Caco-2 (cell line): ENCODE results near the gene NFKBIA. TPM values are rescaled to one million over a fixed set of nuclear protein-coding genes. Genes with fewer than 3 reads are reported as not detected.
"Not testable (repeated sequence)": the region's sequence is repeated elsewhere in the genome, so short reads cannot be mapped to it uniquely, and the experiment has no call there.

ENCODE experiments used
- BruUV-seq: library from RNA; stranded (reverse); fragments of 400-500 nt; replicated peaks from 2 replicates; lab custom pipeline; 2021; lab: Mats Ljungman, UMichigan
- CTCF ChIA-PET: fragments of 300-600 bp; sonication (Branson Sonifier 250); formaldehyde crosslinking; loops from one replicate; lab custom pipeline; 2022; ENCODE audit warnings: antibody characterized with exemption; lab: Charles Lee
- POLR2A ChIA-PET: fragments of 300-600 bp; sonication (Branson Sonifier 250); formaldehyde crosslinking; loops from one replicate; lab custom pipeline; 2022; ENCODE audit warnings: antibody characterized with exemption; lab: Charles Lee
- DNase-seq, 2 experiments: peaks; one replicate each; pipeline versions ENCODE4 v3.0.0 to v3.0.0-alpha.2; 2020 to 2022
- H3K27me3 ChIP-seq: replicated peaks from 2 replicates; pipeline ENCODE4 v1.6.0; 2011; ENCODE audit warnings: low read length; ENCODE audit not compliant: control insufficient read depth, insufficient read depth
- H3K36me3 ChIP-seq: 2 replicates; pipeline ENCODE4 v1.5.1; 2011; ENCODE audit warnings: low read length; ENCODE audit not compliant: control insufficient read depth, insufficient read depth
- H3K4me1 ChIP-seq: fragments of 250-450 bp; sonication (Bioruptor Pico); 2 replicates; pipeline ENCODE4 v1.5.1; 2020; ENCODE audit warnings: mild to moderate bottlenecking
- H3K4me3 ChIP-seq: 2 replicates; pipeline ENCODE4 v1.5.1; 2011; ENCODE audit warnings: low read depth, mild to moderate bottlenecking, control low read depth, low read length
- H3K9me3 ChIP-seq: fragments of 250-450 bp; sonication (Bioruptor Pico); 2 replicates; pipeline ENCODE4 v1.5.1; 2020; ENCODE audit warnings: mild to moderate bottlenecking, moderate library complexity
- H3K27ac Mint-ChIP-seq: one replicate; pipeline ENCODE4 v1.8.0; 2022; ENCODE audit warnings: mixed read lengths; ENCODE audit not compliant: unreplicated experiment
- H3K27me3 Mint-ChIP-seq: one replicate; pipeline ENCODE4 v1.8.0; 2022; ENCODE audit warnings: mixed read lengths; ENCODE audit not compliant: insufficient read depth, unreplicated experiment
- H3K36me3 Mint-ChIP-seq: one replicate; pipeline ENCODE4 v1.8.0; 2022; ENCODE audit warnings: mild to moderate bottlenecking, mixed read lengths; ENCODE audit not compliant: insufficient read depth, unreplicated experiment
- H3K4me1 Mint-ChIP-seq: one replicate; pipeline ENCODE4 v1.8.0; 2022; ENCODE audit warnings: low read depth, mixed read lengths; ENCODE audit not compliant: unreplicated experiment
- H3K4me3 Mint-ChIP-seq: one replicate; pipeline ENCODE4 v1.8.0; 2022; ENCODE audit warnings: mild to moderate bottlenecking, moderate library complexity, mixed read lengths; ENCODE audit not compliant: unreplicated experiment
- H3K9me3 Mint-ChIP-seq: one replicate; pipeline ENCODE4 v1.8.0; 2022; ENCODE audit warnings: mixed read lengths; ENCODE audit not compliant: unreplicated experiment
- intact Hi-C: fragments of 100-400 bp; cut with micrococcal nuclease; formaldehyde crosslinking; loops from one replicate; pipeline ENCODE4 v1.10.0; 2022; ENCODE audit not compliant: unreplicated experiment
- total RNA-seq: library from RNA; stranded (reverse); gene quantifications from 2 replicates; pipeline ENCODE4 v1.2.3, GENCODE V29; 2022
- TF ChIP-seq, protein P1 (sequence below), 2 experiments: fragments of 200-600 bp in 1 of 2; IDR thresholded peaks; 1 replicate in 1 of 2; 2 replicates in 1 of 2; pipeline versions ENCODE4 v1.5.1 to v1.8.0; 2011 to 2022; ENCODE audit warnings: antibody characterized with exemption in 1 of 2, control low read depth in 1 of 2, inconsistent platforms in 1 of 2, low read depth in 1 of 2, low read length in 1 of 2, mild to moderate bottlenecking in 1 of 2, moderate library complexity in 1 of 2; ENCODE audit not compliant: insufficient read depth in 1 of 2, severe bottlenecking in 1 of 2, unreplicated experiment in 1 of 2

NFKBIA gene
- total RNA-seq, 1 experiment from 2014 or later, result 33.4 TPM

- no peaks in the 10 kb centered on the region for H3K36me3 Mint-ChIP-seq
- no peak overlapping the region for H3K4me3 Mint-ChIP-seq
- intact Hi-C loops, result no loop called here
- no TSS peak for BruUV-seq
- CTCF ChIA-PET, result no interaction called here
- no peak overlapping the region for H3K4me3 ChIP-seq
- no peaks in the 10 kb centered on the region for H3K4me1 Mint-ChIP-seq
- DNase-seq, result no peak
- no peaks in the 10 kb centered on the region for H3K27me3 Mint-ChIP-seq
- no peaks in the 10 kb centered on the region for H3K36me3 ChIP-seq
- no peaks in the 10 kb centered on the region for H3K9me3 ChIP-seq
- peaks cover 8% of the 10 kb centered on the region for H3K4me1 ChIP-seq
- TF ChIP-seq, protein P1, sequence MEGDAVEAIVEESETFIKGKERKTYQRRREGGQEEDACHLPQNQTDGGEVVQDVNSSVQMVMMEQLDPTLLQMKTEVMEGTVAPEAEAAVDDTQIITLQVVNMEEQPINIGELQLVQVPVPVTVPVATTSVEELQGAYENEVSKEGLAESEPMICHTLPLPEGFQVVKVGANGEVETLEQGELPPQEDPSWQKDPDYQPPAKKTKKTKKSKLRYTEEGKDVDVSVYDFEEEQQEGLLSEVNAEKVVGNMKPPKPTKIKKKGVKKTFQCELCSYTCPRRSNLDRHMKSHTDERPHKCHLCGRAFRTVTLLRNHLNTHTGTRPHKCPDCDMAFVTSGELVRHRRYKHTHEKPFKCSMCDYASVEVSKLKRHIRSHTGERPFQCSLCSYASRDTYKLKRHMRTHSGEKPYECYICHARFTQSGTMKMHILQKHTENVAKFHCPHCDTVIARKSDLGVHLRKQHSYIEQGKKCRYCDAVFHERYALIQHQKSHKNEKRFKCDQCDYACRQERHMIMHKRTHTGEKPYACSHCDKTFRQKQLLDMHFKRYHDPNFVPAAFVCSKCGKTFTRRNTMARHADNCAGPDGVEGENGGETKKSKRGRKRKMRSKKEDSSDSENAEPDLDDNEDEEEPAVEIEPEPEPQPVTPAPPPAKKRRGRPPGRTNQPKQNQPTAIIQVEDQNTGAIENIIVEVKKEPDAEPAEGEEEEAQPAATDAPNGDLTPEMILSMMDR (IDR thresholded peaks at IDR 0.05; ENCODE audit: insufficient read depth in 1 of 2, low read depth in 1 of 2, low read length in 1 of 2, severe bottlenecking in 1 of 2, unreplicated experiment in 1 of 2), result no peak
- POLR2A ChIA-PET, result no interaction called here
- H3K27me3 ChIP-seq, result no peaks in the 10 kb centered on the region
- no peaks in the 10 kb centered on the region for H3K9me3 Mint-ChIP-seq
- H3K27ac Mint-ChIP-seq, result no peak overlapping the region
Measured at GRCh38 chr14:35362450-35362849, 42.1 kb downstream of the NFKBIA start.

DNA sequence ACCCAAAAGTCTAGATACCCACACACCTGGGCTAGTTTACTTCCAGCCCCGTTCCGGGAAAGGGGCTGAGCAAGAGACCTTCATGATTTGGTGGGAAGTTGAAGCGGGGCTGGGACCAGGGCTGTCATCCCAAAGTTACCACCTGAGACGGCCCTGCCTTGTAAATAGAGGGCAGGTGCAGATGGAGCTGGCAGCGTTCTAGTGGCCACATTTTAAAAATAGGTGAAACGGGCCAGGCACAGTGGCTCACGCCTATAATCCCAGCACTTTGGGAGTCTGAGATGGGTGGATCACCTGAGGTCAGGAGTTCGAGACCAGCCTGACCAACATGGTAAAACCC, 43.4 kb downstream of the NFKBIA start:
- H3K4me3 ChIP-seq, result no peak overlapping the region
- H3K36me3 ChIP-seq, result no peaks in the 10 kb centered on the region
- ChIA-PET CTCF (no interaction called here), POLR2A (no interaction called here)
- no peaks in the 10 kb centered on the region for H3K9me3 ChIP-seq
- peaks cover 5% of the 10 kb centered on the region for H3K36me3 Mint-ChIP-seq
- no TSS peak for BruUV-seq
- H3K4me1 Mint-ChIP-seq, result peaks cover 12% of the 10 kb centered on the region
- intact Hi-C loops, result no loop called here
- no peak for DNase-seq
- no peaks in the 10 kb centered on the region for H3K27me3 ChIP-seq
- TF ChIP-seq, protein P1 (IDR thresholded peaks at IDR 0.05; ENCODE audit: insufficient read depth in 1 of 2, low read depth in 1 of 2, low read length in 1 of 2, severe bottlenecking in 1 of 2, unreplicated experiment in 1 of 2), result no peak
- no peaks in the 10 kb centered on the region for H3K9me3 Mint-ChIP-seq
- no peaks in the 10 kb centered on the region for H3K27me3 Mint-ChIP-seq
- no peak overlapping the region for H3K27ac Mint-ChIP-seq
- peaks cover 14% of the 10 kb centered on the region for H3K4me1 ChIP-seq
- no peak overlapping the region for H3K4me3 Mint-ChIP-seq

DNA sequence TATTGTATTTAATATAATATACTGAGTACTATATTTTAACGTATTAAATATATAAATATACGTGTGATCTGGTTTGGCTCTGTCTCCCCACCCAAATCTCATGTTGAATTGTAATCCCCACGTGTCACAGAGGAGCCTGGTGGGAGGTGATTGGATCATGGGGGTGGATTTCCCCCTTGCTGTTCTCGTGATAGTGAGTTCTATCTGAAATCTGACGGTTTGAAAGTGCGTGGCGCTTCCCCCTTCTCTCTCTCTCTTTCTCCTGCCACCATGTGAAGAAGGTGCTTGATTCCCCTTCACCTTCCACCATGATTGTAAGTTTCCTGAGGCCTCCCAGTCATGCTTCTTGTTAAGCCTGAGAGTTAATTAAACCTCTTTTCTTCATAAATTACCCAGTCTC, 44.9 kb downstream of the NFKBIA start:
- BruUV-seq, H3K9me3 ChIP-seq, H3K36me3 Mint-ChIP-seq, H3K4me3 ChIP-seq, DNase-seq, H3K4me3 Mint-ChIP-seq, H3K36me3 ChIP-seq, POLR2A ChIA-PET, H3K27me3 Mint-ChIP-seq, H3K27ac Mint-ChIP-seq, CTCF ChIA-PET, H3K27me3 ChIP-seq, intact Hi-C loops, H3K9me3 Mint-ChIP-seq: not testable (repeated sequence)
- H3K4me1 Mint-ChIP-seq, result peaks cover 16% of the 10 kb centered on the region
- peaks cover 17% of the 10 kb centered on the region for H3K4me1 ChIP-seq
